Measurements from ENCODE around the gene FAHD1.
"Not testable (repeated sequence)": the region's sequence is repeated elsewhere in the genome, so short reads cannot be mapped to it uniquely, and the experiment has no call there.

Gene FAHD1

DNA sequence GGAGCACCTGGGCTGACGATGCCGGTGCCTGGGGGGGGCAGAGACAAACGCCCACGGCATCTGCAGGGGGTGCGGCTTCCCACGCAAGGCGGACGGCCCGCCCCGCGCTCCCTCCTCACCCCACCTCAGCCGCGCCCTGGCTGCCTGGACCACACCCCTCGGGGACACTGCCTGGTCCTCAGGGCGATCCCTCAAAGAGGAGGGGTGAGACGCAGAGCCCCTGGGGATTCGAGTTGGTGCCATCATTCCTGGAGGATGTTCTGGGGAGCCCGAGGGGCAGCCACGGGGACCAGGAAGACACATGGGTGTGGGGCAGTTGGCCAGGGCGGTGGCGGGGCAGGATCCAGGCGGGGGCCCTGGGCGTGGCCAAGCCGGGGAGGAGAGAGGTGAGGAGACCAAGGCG, 37.4 kb upstream of the FAHD1 start:
- DNase-seq (ENCODE audit: low read depth in 2 of 2) = no peak

DNA sequence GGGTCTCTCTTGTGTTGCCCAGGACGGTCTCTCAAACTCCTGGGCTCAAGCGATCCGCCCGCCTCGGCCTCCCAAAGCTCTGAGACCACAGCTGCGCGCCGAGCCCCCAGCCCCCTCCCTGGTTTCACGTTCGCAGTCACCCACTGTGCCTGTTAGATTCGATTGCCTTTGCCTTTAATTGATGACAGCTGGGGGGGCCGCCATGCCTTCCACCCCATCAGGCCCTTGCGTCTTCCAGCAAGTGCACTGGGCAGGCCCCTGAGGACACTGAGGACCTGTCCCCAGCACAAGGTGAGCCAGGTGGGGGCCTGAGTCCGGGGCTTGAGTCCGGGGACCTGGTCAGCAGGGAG, 36.8 kb upstream of the FAHD1 start:
- no peak for DNase-seq (ENCODE audit: low read depth in 2 of 2)

DNA sequence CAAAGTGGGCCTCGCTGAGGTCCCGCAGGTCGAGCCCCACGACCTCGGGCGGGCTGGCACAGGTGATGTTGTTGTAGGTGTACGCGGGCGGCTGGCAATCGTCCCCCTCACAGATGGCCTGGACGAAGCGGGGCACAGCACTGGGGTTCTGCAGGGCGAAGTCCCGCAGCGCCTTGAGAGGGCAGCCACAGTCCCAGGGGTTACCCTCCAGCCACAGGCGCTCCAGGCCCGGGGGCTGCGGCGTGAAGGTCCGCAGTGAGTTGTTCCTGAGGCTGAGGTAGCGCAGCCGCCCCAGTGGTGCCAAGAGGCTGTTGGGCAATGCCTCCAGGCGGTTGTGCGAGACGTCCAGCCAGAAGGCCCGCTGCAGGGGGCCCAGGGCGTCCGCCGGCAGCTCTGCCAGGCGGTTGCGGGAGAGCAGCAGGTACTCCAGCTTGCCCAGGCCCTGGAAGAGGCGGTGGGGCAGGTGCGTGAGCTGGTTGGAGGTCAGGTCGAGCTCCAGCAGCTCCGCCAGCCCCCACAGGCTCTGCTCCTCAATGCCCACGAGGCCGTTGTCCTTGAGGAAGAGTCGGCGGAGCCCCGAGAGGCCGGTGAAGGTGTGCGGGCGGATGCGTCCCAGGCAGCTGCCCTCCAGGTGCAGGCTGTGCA, 36.3 kb upstream of the FAHD1 start:
- no peak for DNase-seq (ENCODE audit: low read depth in 2 of 2)

DNA sequence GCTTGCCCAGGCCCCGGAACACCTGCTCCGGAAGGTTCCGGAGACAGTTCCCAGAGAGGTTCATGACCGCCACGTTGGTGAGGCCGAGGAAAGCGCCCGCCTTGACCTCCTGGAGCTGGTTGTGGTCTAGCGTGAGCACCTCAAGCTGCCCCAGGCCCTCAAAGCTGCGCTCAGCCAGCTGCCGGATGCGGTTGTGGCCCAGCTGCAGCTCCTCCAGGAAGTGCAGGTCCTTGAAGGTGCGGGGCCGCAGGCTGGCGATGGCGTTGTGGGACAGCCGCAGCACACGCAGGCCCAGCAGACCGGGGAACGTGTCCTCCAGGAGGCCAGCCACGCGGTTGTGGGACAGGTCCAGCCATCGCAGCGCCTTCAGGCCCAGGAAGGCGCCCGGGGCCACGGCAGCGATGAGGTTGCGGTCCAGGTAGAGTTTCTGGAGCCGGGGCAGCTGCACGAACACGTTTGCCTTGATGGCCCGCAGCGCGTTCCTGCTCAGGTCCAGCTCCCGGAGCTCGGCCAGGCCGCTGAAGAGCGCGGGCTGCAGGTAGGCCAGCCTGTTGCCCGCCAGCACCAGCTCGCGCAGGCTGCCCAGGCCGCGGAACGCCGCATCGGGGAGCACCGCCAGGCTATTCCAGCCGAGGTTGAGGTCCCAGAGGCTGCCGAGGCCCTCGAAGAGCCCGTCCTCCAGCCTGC, 35.6 kb upstream of the FAHD1 start:
- DNase-seq (ENCODE audit: low read depth in 2 of 2) = no peak

DNA sequence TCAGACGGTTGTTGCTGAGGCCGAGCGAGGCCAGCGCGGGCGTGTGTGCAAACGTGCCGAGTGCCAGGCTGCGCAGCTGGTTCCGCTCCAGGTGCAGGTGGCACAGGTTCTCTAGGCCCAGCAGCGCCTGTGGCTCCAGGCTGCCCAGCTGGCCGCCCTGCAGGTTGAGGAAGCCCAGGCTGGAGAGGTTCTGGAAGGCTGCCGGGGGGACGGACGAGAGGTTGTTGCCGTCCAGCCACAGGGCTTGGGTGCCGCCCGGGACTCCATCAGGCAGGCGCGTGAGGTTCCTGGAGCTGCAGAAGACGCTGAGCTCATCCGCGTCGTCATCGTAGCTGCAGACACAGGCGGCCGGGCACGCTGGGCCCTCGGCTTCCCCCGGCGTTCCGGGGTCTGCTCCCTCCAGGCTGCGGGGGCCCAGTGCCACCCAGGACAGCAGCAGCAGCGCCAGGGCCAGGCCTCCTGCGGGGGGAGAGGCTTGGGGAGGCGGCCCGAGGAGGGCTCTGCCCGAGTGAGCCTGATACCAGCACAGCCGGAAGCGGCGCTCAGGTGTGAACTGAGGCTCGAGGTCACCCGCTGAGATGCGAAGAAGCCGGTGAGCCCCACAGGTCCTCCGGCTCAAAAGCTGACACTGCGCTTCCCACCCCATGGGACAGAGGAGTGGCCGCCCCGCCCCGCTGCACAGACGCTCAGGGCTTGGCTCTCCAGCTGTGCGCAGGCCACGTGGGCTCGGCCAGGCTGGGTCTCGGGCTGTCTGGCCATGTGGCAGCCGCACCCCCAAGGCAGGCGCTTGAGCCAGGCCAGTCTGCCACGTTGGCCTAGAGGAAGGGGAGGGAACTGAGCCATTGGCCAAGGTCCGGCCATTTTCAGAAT, 34.8 kb upstream of the FAHD1 start:
- no peak for DNase-seq (ENCODE audit: low read depth in 2 of 2)

DNA sequence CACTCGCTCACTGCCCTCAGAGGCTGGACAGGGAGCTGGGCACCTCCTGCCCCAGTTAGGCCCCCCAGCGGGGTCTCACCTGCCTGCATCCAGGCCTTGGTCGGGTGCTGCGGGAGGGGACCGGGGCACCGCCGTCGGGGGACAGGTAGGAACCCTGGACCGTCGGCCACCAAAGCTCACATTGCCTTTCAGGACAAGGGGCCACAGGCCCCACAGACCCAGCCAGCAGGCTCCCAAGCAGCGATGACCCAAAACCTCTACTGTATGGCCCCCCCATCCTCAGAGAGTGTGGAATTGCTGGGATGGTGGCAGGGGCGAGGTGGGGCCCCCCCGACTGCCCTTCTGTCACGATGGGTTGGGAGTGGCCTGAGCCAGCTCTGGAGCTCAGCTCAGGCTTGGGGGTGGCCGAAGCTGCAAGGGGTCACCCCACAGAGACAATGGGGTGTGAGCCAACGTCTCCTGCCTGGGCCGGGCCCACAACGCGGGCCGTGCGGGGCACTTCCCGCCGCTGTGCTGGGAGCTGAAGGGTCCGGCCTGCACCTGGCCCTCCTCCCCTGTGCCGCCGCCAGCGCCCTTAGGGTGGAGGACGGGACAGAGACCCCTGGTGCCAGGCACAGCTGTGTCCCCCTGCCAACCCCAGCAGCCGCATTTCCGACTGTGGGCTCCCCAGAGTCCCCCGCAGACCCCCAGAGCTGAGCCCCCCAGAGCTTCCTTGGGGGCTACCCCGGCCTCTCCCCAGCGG, 34.0 kb upstream of the FAHD1 start:
- DNase-seq (ENCODE audit: low read depth in 2 of 2) = no peak

DNA sequence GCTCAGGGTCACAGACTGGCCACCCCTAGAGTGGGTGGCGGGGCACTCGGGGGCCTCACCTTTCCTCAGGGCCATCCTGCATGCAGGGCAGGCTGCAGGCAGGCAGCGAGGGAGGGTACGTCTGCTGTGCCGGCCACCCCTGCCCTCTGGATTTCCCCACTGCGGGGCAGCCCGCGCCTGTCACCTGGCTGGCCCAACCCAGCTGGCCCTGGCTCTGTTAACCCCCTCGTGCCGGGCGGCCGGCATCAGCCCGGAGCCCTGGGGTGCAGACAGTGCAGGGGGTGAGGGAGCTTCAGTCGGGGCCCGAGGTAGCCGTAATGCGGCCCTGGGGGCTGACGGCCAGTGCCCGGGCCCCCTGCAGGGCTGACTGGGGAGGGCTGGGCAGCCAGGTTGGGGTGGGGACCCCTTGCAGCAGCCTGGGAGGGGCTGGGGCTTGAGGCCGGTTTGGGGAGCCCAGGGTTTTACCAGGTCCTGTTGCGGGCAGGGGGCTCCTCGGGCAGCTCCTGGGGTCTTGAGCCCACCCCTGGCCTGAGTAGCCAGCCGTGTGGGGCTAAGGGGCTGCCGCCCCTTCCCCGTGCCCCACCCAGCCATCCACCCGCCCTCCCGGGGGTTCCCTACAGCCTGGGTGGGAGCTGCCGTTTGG, 33.3 kb upstream of the FAHD1 start, which contains the start of gene IGFALS:
Gene IGFALS, minus strand, starts transcription at position 128 of the 643 bp plus-strand sequence. Its CDS starts 53 bp downstream, at position 75.
- DNase-seq (ENCODE audit: low read depth in 2 of 2) = no peak

DNA sequence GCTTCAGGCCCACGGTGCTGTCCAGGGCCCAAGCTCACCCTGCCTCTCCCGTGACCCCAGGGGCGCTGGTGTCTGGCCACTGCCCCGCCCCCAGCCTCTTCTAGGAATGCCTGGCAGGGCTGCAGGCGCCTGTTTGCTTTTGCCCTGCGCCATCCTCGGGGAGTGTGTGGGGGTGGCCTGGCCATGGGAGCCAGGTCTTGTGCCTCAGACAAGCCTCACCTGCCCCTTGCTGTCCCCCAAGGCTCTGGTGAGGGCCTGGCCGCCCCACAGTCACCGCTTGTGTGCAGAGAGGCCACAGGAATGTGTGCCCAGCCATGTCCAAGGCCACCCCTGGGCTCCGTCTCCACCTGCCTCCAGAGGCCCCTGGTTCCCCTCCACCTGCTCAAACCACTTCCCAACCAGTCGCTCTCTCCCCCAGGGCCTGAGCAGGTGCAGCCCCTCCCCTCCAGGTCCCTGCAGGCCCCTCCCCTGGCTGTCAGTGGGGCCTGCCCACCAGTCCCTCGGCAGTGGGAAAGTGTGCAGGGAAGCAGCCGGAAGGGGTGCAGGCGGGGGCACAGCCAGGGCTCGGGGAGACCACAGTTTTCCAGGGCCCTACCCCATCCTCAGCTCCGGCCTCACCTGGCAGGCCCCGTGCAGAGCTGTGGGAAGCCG, 32.7 kb upstream of the FAHD1 start:
- DNase-seq (ENCODE audit: low read depth in 2 of 2) = no peak

DNA sequence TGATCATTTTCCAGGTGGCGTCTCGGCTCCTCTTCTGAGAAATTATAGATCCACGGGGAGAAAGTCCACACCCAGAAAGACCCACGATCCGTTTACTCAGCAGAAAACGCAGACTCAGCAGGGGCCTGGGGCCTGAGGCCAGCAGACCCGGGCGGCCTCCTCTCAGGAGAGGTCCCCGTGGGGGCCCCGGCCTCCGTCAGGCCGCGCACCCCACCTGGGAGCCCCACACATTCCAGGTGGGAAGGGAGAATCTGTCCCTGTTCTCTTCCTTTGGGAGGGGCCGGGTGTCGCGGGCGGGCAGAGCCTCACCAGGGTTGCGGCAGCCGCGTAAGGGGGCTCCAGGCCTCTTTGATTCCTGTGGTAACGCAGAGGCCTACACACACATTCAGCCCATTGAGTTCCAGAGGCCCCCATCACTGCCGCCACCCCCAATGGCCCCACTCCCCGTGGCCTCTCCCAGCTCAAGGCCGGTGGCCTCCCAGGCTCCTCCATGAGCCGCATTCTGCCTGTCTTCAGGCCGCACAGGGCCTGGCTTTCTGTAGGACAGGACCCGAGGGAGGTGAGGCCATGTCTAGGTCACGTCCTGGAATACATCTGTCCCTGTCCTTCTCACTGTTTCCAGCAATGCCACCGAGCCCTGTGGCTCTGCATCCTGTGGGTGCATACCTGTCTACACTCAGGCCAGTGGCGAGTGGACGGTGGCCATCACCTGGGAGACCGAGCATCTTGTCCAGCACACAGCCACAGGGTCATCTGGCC, 31.9 kb upstream of the FAHD1 start:
- DNase-seq (ENCODE audit: low read depth in 2 of 2) = no peak

DNA sequence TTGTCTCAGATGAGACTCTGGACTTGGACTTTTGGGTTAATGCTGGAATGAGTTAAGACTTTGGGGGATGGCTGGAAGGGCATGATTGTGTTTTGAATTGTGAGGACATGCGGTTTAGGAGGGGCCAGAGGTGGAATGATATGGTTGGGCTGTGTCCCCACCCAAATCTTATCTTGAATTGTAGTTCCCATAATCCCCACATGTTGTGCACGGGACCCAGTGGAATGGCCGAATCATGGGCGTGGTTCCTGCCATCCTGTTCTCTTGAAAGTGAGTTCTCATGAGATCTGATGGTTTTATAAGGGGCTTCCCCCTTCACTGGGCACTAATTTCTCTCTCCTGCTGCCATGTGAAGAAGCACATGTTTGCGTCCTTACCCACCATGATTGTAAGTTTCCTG, 27.7 kb upstream of the FAHD1 start:
- DNase-seq (ENCODE audit: low read depth in 2 of 2) = not testable (repeated sequence)

DNA sequence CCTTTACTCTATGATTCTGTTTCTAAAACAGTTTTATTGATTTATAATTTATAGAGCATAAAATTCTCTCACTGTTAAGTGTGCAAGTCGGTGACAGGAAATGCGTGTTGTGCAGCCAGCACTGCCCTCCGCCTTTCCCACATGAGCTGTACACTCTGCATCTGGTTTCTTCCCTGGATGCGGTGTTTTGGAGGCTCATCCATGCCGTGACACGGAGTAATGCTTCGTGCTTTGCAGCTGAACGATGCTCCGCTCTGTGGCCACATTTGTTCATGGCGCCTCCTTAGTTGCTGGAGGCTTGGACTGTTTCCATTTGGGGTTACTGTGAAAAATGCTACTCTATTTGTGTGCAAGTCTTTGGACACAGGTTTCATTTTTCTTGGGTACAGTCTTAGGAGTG, 26.3 kb upstream of the FAHD1 start:
- no peak for DNase-seq (ENCODE audit: low read depth in 2 of 2)

DNA sequence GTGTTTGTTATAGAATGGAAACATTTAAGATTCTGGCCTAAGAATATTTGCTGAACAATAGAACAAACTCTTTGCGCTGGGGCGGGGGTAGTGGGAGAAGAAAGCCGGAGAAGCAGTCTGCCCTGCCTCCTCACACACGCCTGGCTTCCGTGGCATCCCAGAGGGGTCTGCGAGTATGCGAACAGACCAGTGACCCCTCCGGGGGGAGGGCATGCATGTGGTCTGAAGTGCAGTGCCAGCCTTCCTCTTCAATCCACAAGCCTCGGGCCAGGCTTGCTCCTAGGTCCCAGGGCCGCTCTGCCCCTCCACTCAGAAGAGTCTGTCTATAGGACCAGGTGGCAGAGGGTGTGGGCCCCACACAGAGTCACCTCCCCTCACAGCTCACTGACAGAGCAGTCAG, 19.4 kb upstream of the FAHD1 start:
- DNase-seq (ENCODE audit: low read depth in 2 of 2) = no peak

DNA sequence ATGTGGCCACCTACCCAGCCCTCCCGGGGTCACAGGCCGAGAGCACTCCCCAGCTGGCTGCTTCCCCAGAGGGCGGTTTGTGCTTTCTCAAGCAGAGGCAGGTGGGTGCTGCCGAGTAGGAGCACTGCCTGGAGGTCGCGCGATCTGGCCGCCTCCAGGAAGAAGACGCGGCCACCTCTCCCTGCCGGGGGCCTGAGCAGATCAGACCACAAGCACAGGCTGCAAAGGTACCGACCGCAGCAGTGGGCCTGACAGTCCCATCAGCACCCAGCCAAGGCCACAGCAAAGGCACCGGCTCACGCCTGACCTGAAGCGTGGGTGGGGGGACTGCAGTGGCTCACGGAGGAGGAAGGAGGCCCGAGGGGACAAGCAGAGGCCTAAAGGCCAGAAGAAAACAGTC, 18.3 kb upstream of the FAHD1 start:
- DNase-seq (ENCODE audit: low read depth in 2 of 2) = no peak

DNA sequence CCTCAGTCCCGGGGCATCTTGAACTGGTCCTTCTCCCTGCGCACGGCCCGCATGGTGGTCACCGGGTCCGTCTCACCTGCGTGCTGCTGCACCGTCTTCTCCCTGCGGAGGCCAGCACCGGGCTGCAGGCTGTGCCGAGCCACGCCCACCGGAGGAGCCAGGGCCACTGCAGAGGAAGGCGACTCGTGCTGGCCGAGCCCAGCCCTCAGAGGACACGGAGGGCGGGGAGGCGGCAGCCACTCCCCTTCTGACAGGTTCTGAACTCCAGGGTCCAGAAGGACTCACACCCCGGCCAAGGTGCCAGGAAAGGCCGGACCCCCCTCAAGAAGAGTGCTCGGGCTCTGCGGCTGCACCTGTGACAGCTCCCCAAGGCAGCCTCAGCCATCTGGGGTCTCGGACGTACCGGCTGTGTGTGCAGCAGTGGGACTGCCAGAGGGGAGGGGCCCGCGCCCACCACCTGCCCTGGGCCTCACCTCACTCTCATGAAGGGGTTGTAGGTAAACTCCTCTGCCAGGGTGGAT, 17.7 kb upstream of the FAHD1 start:
- DNase-seq (ENCODE audit: low read depth in 2 of 2) = no peak

DNA sequence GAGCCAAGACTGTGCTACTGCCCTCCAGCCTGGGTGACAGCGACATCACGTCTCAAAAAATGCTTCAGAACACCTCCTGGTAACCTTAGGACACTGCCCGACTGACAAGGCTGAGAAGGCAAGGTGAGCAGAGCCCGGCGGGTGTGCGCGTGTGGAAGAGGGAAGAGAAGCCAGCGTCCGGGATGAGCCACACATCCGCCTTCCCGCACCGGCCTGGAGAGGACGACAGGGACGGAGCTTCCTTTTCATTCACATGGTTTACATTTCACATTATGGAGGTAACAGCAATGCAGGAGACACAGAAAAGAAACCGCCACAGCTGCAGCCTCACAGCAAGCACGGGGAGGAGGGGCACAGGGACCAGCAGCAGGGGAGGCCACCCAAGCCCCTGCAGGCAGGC, 16.9 kb upstream of the FAHD1 start:
- no peak for DNase-seq (ENCODE audit: low read depth in 2 of 2)

DNA sequence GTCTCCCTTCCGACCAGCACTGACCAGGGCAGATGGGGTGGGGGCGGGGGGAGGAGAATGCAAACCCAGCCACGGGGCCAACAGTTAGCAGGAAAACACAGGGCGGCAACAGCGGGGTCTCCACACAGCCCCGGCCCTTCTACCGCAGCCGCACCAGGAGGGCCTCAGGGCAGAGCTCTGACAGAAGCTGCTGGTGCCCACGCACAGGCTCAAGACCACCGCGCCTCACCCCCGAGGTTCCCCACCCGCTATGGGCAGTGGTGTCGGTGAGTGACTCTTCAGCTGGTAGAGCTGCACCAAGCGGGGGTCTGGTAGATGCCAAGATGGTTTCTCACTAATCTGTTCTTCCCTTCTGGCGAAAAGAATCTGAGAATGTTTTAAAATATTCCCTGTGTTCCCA, 16.5 kb upstream of the FAHD1 start:
- no peak for DNase-seq (ENCODE audit: low read depth in 2 of 2)

DNA sequence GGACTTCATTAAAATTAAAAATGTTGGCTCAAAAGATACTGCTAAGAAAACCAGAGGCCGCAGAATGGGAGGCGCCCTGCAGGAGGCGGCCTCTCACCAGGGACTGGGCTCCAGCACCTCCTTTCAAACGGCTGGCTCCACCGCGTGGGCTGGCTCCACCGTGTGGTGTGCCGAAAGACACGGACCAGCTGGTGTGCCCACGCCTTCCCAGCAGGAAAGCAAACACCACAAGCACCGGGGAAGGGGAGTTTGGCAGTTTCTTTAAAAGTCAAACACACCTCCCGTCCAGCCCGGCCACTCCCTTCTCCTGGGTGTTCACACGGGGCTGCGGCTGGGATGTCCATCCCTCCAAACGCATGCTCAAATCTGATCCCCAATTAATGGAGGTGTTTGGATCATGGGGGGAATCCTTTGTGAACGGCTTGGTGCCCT, 14.3 kb upstream of the FAHD1 start:
- DNase-seq (ENCODE audit: low read depth in 2 of 2) = no peak

DNA sequence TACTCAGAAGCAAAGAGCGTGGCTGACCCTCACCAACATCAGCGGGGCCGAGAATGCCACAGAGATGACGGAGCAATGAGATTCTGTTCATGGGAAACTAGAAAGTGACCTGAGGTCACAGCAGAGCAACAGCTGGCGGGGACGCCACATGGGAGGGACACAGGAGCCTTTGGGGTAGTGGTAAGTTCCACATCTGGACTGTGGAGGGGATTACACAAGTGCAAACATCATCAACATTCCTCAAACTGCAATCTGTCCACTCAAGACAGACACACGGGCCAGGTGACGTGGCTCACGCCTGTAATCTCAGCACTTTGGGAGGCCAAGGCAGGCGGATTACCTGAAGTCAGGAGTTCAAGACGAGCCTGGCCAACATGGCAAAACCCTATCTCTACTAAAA, 11.5 kb upstream of the FAHD1 start:
- no peak for DNase-seq (ENCODE audit: low read depth in 2 of 2)

DNA sequence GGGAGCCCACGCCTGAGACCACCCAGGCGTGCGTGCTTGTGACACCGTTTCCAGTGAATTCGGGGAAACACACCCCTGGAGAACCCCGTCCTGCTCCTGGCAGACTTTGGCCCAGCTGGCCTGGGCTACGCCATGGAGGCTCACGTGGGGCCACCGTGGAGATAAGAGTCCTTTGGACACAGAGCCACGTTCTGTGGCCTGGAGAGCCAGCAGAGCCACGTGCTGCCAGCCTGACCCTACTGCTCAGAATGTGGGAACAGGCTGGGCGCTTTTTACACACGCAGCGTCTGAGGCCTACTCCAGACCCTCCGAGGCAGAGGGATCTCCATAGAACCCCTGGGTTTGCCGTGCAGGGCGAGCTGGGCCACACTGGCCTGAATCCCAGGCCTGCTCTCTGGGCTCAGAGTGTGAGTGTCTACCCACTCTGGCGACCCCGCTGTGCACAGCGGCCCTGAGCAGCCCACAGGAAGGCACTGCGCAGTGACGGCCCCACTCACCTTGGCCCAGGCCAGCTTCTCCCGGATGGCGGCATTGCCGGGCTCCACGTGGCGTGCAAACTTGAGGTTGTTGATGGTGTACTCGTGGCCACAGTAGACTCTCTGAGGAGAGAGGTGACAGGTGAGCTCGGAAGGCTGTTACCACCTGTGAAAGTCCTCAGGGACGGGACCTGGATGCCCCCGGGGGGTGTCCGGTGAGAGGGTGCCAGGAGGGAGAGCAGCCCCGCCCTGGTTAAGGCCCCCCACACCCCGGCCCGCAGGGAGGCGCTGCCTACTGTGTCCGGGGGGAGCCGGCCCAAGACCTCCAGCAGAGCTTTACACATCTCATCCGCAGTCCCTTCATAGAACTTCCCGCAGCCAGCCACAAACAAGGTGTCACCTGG, 10.4 kb upstream of the FAHD1 start:
- DNase-seq (ENCODE audit: low read depth in 2 of 2) = no peak
